HG03108 (cell line): ENCODE measurements around the gene CIITA.

ENCODE experiments used
- ATAC-seq: cut with Tn5 transposase; IDR thresholded peaks from one replicate; pipeline ENCODE4 v1.9.1; 2021; ENCODE audit warnings: moderate library complexity; ENCODE audit not compliant: unreplicated experiment

Gene CIITA

DNA sequence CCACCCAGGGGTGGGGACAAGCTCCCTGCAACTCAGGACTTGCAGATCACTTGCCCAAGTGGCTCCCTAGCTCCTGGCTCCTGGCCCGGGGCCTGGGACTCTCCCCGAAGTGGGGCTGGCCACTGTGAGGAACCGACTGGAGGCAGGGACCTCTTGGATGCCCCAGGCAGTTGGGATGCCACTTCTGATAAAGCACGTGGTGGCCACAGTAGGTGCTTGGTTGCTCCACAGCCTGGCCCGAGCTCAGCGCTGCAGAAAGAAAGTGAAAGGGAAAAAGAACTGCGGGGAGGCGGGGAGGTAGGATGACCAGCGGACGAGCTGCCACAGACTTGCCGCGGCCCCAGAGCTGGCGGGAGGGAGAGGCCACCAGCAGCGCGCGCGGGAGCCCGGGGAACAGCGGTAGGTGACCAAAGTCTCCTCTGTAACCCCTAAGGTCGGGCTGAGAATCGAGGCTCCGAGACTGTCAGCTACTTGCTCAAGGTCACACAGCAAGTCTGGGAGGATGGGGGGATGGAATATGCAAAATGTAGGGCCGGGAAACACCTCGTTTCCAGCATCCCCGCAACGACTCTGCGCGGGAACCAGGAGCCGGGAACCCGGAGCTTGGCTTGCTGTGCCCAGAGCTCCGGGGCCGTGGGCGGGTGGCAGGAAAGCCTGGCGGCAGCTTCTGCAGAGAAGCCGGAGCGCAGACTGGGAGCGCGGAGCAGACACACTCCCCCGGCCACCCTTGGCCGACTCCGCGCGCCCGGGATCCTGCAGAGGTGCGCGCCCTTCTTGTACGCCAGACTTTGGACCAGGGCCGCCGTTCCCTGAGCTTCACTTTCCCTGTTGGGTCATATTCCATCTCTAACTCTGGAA lies 1.9 kb downstream of the CIITA start:
- no peak for ATAC-seq

DNA sequence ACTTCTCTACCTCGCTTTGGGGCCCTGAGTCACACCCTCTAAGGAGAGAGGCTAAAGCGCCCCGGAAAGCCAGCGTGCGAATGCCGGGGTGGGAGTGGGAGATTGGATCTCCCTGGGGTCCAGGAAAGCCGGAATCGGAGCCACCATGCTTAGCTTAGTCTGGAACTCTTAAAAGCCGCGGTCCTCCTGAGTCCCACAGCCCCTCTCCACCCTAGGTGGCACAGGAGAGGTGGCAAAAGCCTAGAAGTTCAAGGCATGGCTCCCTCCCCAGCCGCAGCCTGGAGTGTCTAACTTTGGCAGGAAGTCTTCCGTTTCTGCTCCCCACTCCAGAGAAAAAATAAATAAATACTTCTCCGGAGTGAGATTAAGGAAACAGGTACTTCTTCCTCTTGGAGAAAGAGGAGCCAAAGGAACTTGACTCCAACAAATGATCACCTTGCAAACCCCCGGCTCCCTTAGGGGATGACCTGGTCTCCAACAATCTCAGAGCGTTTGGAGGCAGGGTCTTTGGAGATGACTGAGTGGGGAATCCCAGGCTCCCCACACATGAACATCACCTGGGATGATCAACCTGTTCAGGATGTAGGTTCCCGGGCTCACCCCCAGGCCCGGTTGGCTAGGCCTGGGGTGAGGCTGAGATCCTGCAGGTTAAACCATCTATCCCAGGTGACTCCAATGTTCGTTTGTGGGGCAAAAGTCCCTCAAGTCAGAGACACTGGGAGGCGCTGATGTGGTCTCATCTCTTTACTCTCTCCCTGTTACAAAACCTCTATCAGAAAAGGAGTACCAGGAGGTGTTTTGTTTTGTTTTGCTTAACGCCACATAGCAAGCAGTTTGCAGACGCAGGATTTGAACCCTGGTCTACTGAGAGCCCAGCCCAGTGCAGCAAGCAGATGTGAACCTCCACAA lies 2.9 kb downstream of the CIITA start:
- no peak for ATAC-seq

GRCh38 chr16:10880594-10881452 lies 3.8 kb downstream of the CIITA start:
- no peak for ATAC-seq

DNA sequence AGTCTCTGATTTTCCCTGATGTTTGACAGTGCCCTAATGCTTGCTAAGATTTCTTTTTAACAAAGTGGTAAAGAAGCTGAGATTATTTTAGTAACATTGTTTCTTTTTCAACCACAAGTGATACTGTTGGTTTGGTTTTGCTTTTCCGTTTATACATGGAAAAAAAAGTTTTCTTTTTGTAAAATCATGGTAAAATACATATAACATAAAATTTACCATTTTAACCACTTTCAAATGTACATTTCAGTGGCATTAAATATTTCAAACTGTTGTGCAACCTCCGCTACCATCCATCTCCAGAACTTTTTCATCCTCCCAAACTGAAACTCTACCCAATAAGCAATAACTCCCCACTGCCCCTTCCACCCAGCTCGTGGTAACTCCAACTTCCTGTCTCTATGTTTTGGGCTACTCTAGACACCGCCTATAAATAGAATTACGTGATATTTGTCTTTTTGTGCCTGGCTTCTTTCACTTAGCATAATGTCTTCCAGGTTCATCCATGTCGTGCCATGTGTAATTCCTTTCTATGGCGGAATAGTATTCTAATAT lies 4.6 kb downstream of the CIITA start:
- ATAC-seq = no peak

GRCh38 chr16:10883004-10883403 lies 6.0 kb downstream of the CIITA start:
- ATAC-seq = no peak

GRCh38 chr16:10885246-10885645 lies 8.2 kb downstream of the CIITA start:
- no peak for ATAC-seq

DNA sequence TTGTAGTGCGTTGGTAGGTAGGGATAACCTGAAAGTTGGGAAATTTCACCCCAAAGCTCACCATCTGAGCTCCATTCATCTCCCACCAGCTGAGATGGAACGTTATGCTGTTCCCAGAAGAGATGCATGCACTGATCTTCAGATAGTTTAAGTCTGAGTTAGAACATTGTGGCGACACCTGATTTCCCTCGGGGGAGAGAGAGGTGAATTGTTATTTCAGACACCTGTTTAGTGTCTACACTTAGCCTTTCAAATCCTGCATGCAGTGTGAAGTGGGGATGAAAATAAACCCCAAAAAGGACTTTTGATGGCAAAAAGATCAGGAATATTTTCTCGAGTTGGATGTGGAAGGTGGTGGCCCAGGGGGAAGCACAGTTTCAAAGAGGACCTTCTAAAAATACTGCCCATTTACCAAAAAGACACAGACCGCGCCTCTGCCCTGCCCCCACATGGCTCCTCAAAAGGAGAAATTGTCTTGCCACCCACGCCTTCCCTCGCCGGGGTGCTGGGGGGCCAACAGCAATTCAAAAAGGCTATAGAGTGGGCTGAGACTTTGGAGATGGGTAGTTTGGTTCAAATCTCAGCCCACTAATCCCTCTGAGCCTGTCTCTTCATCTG lies 11.4 kb downstream of the CIITA start:
- ATAC-seq = no peak

DNA sequence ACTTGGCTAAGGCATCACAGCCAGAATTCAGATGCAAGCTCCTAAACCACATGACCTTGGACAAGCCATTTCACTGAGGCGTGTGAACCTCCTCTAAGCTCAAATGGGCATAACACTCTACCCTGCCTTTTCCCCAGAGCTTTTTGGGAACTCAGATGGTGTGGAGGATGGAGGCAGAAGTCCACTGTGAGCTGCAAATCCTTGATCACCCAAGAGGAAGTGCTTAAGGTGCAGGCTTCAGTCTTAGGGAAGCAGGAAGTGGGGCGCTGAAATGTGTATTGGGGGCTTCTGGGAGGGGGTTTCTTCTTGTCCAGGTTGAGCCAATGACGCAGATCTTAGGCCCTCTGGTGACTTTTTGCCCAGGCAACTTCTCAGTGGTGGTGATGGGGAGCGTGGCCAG lies 12.9 kb downstream of the CIITA start:
- ATAC-seq = no peak

DNA sequence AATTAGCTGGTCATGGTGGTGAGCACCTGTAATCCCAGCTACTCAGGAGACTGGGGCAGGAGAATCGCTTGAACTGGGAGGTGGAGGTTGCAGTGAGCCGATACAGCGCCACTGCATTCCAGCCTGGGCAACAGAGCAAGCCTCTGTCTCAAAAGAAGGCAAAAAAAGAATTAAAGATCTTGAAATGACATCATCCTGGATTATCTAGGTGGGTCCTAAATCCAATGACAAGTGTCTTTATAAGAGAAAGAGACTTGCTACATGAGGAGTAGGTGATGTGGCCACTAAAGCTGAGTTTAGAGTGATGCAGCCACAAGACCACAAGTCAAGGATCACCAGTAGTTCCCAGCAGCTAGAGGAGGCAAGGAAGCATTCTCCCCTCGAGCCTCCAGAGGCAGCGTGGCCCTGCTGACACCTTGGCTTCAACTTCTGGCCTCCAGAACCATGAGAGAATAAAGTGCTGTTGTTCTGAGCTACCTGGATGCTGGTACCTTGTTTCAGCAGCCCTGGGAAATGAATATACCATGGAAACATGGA lies 15.8 kb downstream of the CIITA start:
- no peak for ATAC-seq

DNA sequence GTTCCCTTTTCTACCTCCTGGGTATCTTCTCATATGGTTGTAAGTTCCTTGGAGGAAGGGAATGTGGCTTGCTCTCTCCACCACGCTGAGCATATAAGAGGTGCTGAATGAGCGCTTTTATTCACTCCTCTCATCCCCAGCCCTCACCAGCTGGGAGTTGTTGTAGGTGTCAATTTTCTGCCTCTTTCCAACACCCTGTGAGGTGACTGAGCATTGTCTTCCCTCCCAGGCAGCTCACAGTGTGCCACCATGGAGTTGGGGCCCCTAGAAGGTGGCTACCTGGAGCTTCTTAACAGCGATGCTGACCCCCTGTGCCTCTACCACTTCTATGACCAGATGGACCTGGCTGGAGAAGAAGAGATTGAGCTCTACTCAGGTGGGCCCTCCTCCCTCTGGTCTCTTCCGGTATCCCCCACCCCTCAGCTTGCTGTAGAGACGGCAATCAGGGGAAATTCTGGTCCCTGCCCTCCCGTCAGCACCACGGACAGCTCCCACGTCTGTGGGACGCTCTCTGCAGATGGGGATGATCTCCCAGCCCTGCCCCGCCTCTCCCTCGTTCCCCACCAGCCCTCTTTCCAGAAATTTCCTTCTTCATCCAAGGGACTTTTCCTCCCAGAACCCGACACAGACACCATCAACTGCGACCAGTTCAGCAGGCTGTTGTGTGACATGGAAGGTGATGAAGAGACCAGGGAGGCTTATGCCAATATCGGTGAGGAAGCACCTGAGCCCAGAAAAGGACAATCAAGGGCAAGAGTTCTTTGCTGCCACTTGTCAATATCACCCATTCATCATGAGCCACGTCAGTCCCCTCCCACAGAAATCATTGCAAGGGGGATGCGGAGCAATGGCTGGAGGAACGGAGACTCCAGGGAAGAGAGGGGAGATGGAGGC lies 18.3 kb downstream of the CIITA start:
- ATAC-seq = no peak

DNA sequence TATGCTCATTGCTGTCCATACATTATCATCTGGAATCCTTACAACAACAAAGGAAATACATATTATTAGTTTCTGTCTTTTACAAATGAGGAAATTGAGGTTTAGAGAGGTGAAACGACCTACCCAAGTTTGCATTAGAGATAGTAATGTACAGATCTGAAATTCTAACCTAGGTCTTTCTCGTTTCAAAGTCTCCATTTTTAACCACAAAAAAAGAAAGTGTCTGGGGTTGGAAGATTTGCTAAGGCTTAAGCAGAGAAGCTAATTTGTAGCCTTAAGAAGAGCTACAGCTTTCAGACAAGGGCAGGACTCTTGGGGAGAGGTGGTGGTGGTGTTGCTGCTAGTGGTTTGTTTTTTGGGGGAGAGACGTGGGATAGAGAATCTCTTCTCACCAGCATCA lies 19.2 kb downstream of the CIITA start:
- no peak for ATAC-seq

DNA sequence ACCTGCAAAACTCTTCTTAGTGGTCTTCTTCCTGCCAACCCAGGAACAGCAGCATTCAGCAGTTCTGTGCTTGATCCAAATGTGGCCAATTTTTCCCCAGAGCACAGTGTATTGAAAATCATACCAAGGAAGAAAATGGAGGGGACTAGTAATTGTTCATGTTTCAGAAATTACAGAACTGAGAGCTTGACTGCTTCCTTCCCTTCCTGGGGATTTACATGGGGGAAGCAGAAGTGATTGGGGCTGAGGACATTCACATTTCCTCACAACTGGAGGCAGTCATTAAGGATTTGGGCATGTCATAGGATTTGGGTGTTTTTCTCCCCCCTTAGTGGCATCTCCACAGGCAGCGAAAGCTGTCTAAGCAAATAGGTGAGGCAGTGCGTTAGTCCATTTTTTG lies 19.7 kb downstream of the CIITA start:
- no peak for ATAC-seq

GRCh38 chr16:10897134-10897533 lies 20.1 kb downstream of the CIITA start:
- ATAC-seq = no peak

DNA sequence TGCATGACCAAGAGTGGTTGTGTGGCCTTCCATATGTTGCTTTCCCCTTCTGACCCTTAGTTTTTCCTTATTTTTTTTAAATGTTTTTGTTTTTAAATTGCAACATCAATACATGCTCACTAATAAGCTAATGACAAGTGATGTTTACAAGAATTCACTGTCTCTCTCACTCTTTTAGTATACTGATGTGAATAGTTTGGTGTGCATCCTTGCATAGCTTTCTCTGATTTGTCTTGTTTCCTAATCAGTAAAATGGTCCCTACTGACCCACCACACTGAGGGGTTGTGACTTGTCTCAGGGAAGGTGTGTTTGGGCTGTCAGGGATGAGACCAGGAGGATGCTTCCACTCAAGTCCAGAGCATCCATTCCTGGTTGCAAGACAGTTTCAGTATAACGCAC lies 26.0 kb downstream of the CIITA start:
- no peak for ATAC-seq

DNA sequence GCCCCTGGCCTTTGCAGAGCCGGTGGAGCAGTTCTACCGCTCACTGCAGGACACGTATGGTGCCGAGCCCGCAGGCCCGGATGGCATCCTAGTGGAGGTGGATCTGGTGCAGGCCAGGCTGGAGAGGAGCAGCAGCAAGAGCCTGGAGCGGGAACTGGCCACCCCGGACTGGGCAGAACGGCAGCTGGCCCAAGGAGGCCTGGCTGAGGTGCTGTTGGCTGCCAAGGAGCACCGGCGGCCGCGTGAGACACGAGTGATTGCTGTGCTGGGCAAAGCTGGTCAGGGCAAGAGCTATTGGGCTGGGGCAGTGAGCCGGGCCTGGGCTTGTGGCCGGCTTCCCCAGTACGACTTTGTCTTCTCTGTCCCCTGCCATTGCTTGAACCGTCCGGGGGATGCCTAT lies 29.5 kb downstream of the CIITA start:
- no peak for ATAC-seq

- no peak for ATAC-seq
Measured at GRCh38 chr16:10906914-10907756, 30.1 kb downstream of the CIITA start.

DNA sequence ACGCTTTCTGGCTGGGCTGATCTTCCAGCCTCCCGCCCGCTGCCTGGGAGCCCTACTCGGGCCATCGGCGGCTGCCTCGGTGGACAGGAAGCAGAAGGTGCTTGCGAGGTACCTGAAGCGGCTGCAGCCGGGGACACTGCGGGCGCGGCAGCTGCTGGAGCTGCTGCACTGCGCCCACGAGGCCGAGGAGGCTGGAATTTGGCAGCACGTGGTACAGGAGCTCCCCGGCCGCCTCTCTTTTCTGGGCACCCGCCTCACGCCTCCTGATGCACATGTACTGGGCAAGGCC lies 30.7 kb downstream of the CIITA start:
- ATAC-seq = no peak

DNA sequence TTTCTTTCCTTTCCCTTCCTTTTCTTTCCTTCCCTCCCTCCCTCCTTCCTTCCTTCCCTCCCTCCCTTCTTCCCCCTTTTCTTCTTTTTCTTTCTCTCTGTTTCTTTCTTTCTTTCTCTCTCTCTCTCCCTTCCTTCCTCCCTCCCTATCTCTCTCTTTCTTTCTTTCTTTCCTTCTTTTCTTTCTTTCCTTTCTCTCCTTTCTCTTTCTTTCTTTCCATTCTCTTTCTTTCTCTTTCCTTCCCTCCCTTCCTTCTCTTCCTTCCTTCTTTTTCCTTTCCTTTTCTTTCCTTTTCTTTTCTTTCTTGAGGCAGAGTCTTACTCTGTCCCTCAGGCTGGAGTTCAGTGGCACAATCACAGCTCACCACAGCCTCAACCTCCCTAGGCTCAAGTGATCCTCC lies 34.3 kb downstream of the CIITA start:
- no peak for ATAC-seq
